Skin epidermis (tissue), 12 donors: Measurements from ENCODE around the gene LGR6.
A peak's percentile ranks its signal among the peaks of the same experiment; 100 is the strongest.
"Not testable (repeated sequence)": the region's sequence is repeated elsewhere in the genome, so short reads cannot be mapped to it uniquely, and the experiment has no call there.

ENCODE experiments used
- H3K27ac ChIP-seq, 21 experiments: fragments of 200-600 bp; sonication (generic) in 11 of 21; one replicate each; pipeline ENCODE4 v1.5.0; 2020; ENCODE audit warnings: mild to moderate bottlenecking in 3 of 21, inconsistent platforms in 2 of 21, moderate library complexity in 2 of 21
- H3K4me3 ChIP-seq, 7 experiments: fragments of 200-600 bp; sonication (generic) in 2 of 7; one replicate each; pipeline ENCODE4 v1.5.0; 2020; ENCODE audit warnings: inconsistent platforms in 2 of 7, mild to moderate bottlenecking in 2 of 7, moderate library complexity in 1 of 7

Gene LGR6

DNA sequence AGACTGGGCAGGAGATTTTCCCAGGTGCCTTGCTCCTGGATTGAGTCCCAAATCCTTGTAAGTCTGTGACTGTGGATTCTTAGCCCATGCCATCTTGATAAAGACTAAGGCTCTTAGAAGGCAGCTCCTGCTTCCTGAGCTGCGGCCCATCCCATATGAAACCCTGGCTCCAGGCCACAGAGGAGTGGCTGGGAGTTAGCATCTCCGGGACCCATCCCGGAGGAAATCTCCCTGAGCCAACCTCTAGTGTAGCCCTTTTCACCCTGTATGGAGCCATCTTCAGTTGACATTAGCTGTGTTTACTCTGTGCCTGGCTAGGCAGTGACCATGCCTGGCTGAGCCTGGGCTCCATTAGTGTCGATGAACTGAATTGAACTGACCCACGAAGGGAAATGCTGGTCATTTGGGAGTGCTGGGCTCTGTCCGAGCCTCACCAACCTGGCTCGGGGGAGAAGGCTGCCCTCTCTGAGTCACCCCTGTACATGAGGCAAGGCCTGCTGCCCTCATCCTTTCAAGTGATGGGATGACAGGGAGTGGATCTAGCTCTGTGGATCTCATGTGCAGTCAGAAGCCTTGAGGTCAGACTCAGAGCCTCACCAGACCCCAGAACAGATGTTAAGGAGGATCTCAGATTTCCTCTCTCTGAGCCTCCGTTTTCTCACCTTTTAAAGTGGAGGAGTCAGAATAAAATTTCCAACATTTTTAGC, 37.5 kb downstream of the LGR6 start:
- no peak overlapping the region for H3K4me3 ChIP-seq
- H3K27ac ChIP-seq = peak overlapping the region in 1 of 21 experiments; percentile 12

DNA sequence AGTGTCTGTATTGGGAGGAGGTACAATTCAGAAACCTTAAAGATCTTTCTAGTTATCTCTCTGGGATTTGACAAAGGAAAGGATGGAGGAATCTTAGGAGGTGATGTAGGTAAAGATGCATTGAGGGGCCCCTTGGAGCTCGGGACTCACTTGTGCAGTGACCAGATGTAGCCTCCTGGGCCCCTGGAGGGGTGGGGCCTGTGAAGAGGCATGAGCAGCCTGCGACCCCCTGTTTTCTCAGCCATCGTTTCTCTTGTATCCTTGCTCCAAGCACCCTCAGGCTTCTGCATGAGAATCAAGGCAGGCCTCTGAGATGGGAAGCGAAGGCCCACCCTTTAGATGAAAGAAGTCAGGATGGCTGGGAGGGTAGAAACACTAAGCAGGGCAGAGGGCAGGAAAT, 39.6 kb downstream of the LGR6 start:
- H3K27ac ChIP-seq = no peak overlapping the region
- H3K4me3 ChIP-seq = no peak overlapping the region

DNA sequence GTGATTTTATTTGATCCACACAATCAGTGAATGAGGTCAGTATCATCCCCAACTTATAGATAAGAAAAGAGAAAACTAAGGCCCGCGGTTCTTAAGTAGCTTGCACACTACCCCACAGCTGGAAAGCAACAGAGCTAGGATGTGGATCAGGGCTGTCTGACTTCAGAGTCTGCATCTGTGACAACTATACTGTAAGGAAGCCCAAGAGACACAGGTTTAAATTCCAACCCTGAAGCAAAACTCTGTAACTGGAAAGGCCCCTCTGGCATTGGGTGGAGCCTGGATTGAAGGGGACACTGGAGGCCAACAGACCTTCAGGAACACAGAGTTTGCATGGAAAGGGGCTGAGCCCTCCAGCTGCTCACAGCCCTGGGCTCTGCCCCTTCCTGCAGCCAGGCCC, 40.2 kb downstream of the LGR6 start:
- Histone ChIP-seq H3K27ac (no peak overlapping the region), H3K4me3 (no peak overlapping the region)

GRCh38 chr1:202234331-202235002, 40.9 kb downstream of the LGR6 start:
- Histone ChIP-seq H3K27ac (no peak overlapping the region), H3K4me3 (no peak overlapping the region)

GRCh38 chr1:202235003-202235660, 41.5 kb downstream of the LGR6 start:
- H3K27ac ChIP-seq = peak overlapping the region in 1 of 21 experiments; percentile 23
- no peak overlapping the region for H3K4me3 ChIP-seq

- no peak overlapping the region for H3K4me3 ChIP-seq
- peak overlapping the region in 4 of 21 experiments; percentile 20 to 38 (median 30) for H3K27ac ChIP-seq
Measured at GRCh38 chr1:202235856-202236837, 42.5 kb downstream of the LGR6 start.

- Histone ChIP-seq H3K4me3 (no peak overlapping the region), H3K27ac (no peak overlapping the region)
Measured at GRCh38 chr1:202237052-202237451, 43.5 kb downstream of the LGR6 start.

- H3K27ac ChIP-seq = no peak overlapping the region
- no peak overlapping the region for H3K4me3 ChIP-seq
Measured at GRCh38 chr1:202238914-202239313, 45.3 kb downstream of the LGR6 start.

- H3K27ac ChIP-seq, H3K4me3 ChIP-seq: not testable (repeated sequence)
Measured at GRCh38 chr1:202240226-202240625, 46.6 kb downstream of the LGR6 start.

- Histone ChIP-seq H3K4me3 (no peak overlapping the region), H3K27ac (no peak overlapping the region)
Measured at GRCh38 chr1:202240956-202241355, 47.4 kb downstream of the LGR6 start.

- Histone ChIP-seq H3K27ac (no peak overlapping the region), H3K4me3 (no peak overlapping the region)
Measured at GRCh38 chr1:202241376-202242079, 47.9 kb downstream of the LGR6 start.

- H3K27ac ChIP-seq = no peak overlapping the region
- H3K4me3 ChIP-seq = no peak overlapping the region
Measured at GRCh38 chr1:202242080-202242419, 48.5 kb downstream of the LGR6 start.

- no peak overlapping the region for H3K27ac ChIP-seq
- no peak overlapping the region for H3K4me3 ChIP-seq
Measured at GRCh38 chr1:202243006-202243405, 49.4 kb downstream of the LGR6 start.

- no peak overlapping the region for H3K27ac ChIP-seq
Measured at GRCh38 chr1:202244841-202245261, 51.3 kb downstream of the LGR6 start.

DNA sequence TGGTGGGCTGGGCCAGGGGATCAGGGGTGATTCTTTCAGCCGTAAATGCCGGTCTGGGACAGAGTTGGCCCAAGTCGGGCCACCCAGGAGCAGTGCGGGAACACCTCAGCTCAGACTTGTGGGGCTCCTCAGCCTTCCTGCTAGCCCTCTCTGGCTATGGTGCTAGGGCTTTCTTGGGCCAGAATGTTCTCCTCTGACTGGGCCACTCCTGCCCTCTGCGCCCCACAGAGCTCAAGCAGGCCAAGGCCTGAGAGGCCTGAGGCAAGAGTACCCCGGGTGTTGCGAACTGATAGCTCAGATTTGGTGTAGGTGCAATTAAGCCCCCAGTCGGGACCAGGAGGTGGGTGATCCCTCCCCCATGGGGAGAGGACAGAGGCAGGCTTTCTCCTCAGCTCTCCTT, 51.8 kb downstream of the LGR6 start:
- no peak overlapping the region for H3K27ac ChIP-seq

More at GRCh38 chr1:202244841-202245261, 51.3 kb downstream of the LGR6 start:
- H3K4me3 ChIP-seq = no peak overlapping the region

DNA sequence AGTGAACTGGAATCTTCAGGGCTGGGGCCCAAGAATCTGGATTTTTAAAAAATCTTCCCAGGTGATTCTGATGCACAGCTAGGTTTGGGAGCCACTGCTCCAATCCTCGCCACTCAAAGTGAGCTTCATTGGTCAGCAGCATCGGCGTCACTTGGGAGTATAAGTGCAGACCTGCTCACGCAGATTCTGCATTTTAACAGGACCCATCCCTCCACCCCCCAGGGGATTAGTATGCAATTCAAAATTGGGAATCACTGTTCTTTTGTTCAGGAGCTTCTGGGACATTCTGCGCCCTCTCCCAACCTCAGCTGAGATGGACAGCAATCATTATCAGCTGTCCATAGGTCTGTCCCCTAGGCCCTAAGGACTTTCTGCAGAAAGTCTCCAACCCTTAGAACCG, 53.5 kb downstream of the LGR6 start:
- Histone ChIP-seq H3K27ac (no peak overlapping the region), H3K4me3 (no peak overlapping the region)

More for the DNA sequence above, 51.8 kb downstream of the LGR6 start:
- no peak overlapping the region for H3K4me3 ChIP-seq

GRCh38 chr1:202247837-202248795, 54.5 kb downstream of the LGR6 start:
- Histone ChIP-seq H3K4me3 (no peak overlapping the region), H3K27ac (no peak overlapping the region)

GRCh38 chr1:202248861-202249260, 55.3 kb downstream of the LGR6 start:
- no peak overlapping the region for H3K27ac ChIP-seq
- no peak overlapping the region for H3K4me3 ChIP-seq
